Breast epithelium (tissue), 4 donors: Measurements from ENCODE around the gene LRRC37A. TPM values are rescaled to one million over a fixed set of nuclear protein-coding genes. Genes with fewer than 3 reads are reported as not detected.
"Not testable (repeated sequence)": the region's sequence is repeated elsewhere in the genome, so short reads cannot be mapped to it uniquely, and the experiment has no call there.

Experiments used
- DNase-seq, 2 donors: peaks; one replicate each; pipeline ENCODE4 v3.0.0-alpha.2; 2019; ENCODE audit warnings: low spot score in 2 of 2
- H3K27ac ChIP-seq, 2 donors: fragments of 200-600 bp; sonication (generic) in 1 of 2; one replicate each; pipeline ENCODE4 v1.5.1; 2016 to 2019; ENCODE audit warnings: mild to moderate bottlenecking in 1 of 2
- H3K27me3 ChIP-seq, 2 donors: fragments of 200-600 bp; sonication (generic) in 1 of 2; one replicate each; pipeline versions ENCODE4 v1.5.1 to v1.6.0; 2017 to 2019; ENCODE audit warnings: control low read depth in 1 of 2, mild to moderate bottlenecking in 1 of 2
- H3K36me3 ChIP-seq: fragments of 200-600 bp; one replicate; pipeline ENCODE4 v1.5.1; 2019
- H3K4me1 ChIP-seq, 2 donors: fragments of 200-600 bp; sonication (generic); one replicate each; pipeline ENCODE4 v1.5.1; 2016 to 2019; ENCODE audit warnings: control low read depth in 1 of 2
- H3K4me3 ChIP-seq, 3 donors: fragments of 200-600 bp; sonication (generic); 1 replicate in 2 of 3; 2 replicates in 1 of 3; pipeline ENCODE4 v1.5.1; 2016 to 2019; ENCODE audit warnings: mild to moderate bottlenecking in 3 of 3, moderate library complexity in 2 of 3
- H3K9me3 ChIP-seq, 2 donors: fragments of 200-600 bp; sonication (generic) in 1 of 2; one replicate each; pipeline ENCODE4 v1.5.1; 2016 to 2019; ENCODE audit warnings: control low read depth in 1 of 2
- intact Hi-C: fragments of 100-400 bp; cut with DNase I; formaldehyde crosslinking; loops from one replicate; pipeline ENCODE4 v1.15.1; 2023; ENCODE audit warnings: low total_unique reads
- total RNA-seq, 3 donors: library from RNA; depleted of rRNA; stranded (reverse); fragments of >200 nt; gene quantifications; one replicate each; pipeline ENCODE4 v1.1.0, GENCODE V29; 2016

LRRC37A gene
- total RNA-seq, 3 donors from 2014 or later = 1.4 to 7.8 (median 4.3) TPM

DNA sequence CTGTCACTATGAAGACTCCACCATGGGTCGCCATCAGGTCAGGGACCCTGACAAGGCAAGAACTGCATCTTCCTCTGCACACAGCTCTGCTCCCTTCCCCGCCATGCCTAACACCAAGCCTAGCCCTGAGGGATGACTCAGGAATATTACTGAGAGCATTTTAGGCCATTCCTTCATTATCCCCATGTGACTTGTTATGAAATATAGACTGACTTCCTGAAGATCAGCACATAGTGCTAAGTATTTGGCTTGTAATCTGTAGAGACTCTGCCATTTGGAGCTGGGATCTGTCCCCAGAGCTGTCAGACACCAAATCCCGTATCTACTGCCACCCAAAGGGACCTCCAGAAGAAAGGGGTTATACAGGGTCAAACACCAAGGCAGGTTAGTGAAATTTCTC is 47.2 kb downstream of the LRRC37A start:
- H3K36me3 ChIP-seq, H3K9me3 ChIP-seq, DNase-seq, H3K27ac ChIP-seq, H3K4me1 ChIP-seq, intact Hi-C loops, H3K27me3 ChIP-seq, H3K4me3 ChIP-seq: not testable (repeated sequence)

DNA sequence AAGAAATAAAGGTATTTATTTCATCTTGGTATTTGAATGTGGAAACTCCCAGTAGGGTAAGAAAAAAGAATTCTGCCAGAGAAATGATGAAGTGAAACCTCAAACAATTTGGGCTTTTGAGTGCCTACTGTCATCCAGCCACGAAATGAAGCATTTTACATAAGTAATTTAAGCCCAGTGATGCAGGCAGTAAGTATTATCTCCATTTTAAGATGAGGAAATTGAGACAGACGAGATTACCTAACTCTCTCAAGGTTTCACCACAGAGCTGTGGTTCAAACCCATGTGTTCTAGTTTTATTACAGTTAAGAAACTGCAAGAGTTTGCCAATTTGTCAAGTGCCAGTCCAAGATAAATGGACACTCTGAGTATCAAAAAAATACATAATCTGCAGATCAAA is 53.4 kb downstream of the LRRC37A start:
- H3K4me1 ChIP-seq, H3K36me3 ChIP-seq, H3K9me3 ChIP-seq, intact Hi-C loops, H3K27ac ChIP-seq, H3K27me3 ChIP-seq, DNase-seq, H3K4me3 ChIP-seq: not testable (repeated sequence)

DNA sequence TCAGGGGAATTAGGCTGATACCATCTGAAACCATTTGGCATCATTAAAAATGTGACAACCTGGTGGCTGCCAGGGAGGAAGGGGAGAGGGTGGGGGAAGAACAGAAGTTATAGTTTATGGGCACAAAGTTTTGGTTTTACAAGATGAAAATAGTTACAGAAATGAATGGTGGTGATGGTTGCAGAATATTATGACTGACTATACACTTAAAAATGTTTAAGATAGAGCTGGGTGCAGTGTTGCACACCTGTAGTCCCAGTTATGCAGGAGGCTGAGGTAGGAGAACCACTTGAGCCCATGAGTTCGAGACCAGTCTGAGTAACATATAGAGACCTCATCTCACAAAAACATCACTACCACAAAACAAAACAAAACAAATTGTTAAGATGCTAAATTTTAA is 54.1 kb downstream of the LRRC37A start:
- H3K27ac ChIP-seq, H3K4me1 ChIP-seq: not testable (repeated sequence)

DNA sequence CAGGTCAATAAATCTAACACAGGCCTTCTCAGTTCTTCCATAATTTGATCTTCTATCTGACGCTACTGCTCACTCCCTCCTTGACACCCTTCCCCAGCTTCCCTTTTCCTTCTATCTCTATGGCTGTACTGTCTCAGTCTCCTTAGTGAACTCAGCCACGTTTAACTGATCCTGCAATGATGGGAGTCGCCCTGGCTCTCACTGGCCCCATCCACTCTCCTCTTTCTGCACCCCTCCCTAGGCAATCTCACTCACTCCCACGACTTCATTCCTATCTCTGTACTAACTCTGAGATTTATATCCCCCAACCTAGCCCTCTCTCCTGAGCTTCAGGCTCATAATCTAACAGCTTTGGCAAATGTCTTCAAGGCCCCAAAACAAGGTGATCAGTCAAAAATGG is 58.9 kb downstream of the LRRC37A start:
- H3K9me3 ChIP-seq, DNase-seq, H3K4me3 ChIP-seq, H3K27ac ChIP-seq, H3K36me3 ChIP-seq, H3K27me3 ChIP-seq, intact Hi-C loops, H3K4me1 ChIP-seq: not testable (repeated sequence)

More for the DNA sequence above, 54.1 kb downstream of the LRRC37A start:
- H3K4me3 ChIP-seq, H3K9me3 ChIP-seq, intact Hi-C loops, H3K36me3 ChIP-seq, H3K27me3 ChIP-seq, DNase-seq: not testable (repeated sequence)

DNA sequence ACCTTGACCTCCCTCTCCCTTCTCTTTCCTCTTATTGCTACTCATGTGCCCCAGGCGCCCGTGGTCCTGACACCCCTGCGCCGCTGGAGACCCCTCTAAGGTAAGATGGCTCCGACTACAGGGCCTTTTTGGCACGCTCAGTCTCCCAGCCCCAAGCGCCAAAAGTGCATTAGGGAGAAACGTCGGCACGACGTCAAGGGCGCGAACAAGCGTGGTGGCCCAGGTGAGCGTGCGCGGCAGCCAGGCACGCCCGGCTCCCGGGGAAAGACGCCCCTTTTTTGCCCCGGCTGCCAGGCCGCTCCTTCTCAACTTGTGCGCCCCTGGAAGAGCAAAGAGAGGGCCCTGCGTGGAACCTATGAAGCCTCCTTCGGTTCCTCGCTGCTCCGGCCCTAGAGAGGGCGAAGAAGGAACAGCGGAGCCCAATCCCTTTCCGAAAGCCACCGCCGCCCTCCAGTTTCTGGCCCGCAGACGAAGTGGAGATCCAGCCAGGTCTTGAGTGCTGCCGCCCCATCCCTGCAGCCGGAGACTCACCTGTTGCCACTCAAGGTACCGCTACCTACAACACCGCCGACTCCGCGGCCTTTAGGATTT is 66.3 kb downstream of the LRRC37A start:
- H3K27me3 ChIP-seq, H3K9me3 ChIP-seq, H3K27ac ChIP-seq, H3K36me3 ChIP-seq, intact Hi-C loops, H3K4me1 ChIP-seq, DNase-seq: not testable (repeated sequence)
- H3K4me3 ChIP-seq = peak overlapping the region in 2 of 3 donors; percentile 28 to 53

DNA sequence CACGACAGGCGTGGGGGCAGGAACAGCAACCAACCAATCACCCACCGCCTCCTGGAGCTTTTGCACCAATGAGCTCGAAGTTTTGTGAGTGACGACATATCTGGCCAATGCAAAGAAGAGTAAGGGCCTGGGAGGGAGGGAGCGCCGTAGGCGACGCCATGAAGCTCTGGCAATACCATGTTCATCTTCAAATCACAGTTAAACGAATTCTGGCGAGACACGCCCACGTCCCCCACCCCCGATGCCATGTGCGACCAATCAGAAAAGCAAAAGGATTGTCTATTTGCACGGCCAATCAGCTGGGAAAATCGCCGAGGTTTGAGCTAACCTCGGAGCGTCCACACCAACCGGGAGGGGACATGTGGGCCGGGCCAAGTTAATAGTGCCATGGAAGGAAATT is 66.8 kb downstream of the LRRC37A start, which contains the start of gene ARL17B:
Gene ARL17B (minus strand): TSS at position 12 of the 400 bp plus-strand sequence. CDS start 3,369 bp downstream, outside the sequence.
- H3K36me3 ChIP-seq, H3K4me1 ChIP-seq, intact Hi-C loops, H3K27me3 ChIP-seq, H3K9me3 ChIP-seq, H3K27ac ChIP-seq: not testable (repeated sequence)
- DNase-seq = peak; percentile 87 to 95
- peak within 1 kb of the TSS in 2 of 3 donors; percentile 28 to 53 for H3K4me3 ChIP-seq

DNA sequence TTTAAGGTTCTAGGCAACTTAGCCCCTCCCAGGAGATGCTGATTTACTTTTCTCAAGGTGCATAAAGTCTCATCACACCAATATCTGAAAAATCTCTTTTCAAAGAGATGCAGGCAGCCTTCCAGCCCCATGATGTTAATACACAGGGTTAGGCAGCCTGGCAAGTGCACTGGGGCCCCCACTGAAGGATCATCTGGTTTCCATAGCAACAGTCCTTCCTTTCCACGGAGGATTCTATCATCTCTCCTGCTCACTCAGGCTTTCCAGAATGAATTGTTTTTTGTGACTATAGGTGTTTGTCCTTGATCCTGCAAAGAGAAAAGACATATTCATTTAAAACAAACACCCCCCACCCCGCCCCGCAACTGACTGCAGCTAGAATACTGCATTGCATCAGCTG is 72.6 kb downstream of the LRRC37A start:
- H3K27me3 ChIP-seq, H3K27ac ChIP-seq, intact Hi-C loops: not testable (repeated sequence)

DNA sequence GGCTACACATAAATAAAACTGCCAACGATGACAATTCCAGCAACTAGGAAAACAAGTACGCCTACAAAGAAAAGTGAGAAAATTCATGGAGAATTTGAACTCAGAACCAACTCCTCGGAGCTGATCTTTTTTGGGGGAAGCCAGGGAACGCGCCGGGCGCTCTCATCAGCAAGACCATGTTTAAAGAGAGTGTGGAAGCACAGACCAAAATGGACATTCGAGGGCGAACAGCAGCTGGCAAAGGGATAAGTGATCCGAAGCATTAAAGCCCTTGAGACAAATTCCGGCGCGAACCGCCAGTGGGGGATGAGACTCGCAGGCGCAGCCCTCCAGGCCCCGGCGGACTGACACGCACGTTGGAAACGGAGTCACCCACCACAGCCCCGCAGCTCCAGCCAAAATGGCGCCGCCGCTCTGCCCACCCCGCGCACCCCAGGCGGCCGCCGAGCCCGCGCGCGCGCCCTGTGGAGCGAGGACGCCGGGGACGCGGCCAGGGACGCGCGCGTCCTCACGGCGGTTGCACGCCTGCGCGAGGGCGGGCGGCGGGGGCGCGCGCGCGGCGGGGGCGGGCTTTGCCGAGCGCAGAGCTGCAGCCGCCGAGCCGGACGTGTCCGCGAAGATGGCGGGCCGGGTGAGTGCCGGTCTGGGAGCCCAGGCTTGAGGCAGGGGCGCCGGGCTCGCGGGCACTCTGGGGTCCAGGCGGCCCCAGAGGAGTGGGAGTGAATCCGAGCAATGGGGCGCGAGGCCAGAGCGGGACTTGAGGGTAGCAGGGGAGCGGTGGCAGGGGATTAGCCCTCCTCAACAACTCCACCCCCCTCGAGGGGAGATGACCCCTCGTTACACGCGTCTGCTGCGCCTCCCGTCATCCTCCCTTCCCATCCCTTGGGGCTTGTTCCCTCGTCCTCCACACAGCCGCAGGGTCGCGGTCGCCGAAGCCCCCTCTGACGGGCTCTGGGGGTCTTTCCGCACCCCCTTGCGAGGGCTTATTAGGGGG is 77.6 kb downstream of the LRRC37A start:
- H3K9me3 ChIP-seq, H3K36me3 ChIP-seq, H3K4me1 ChIP-seq, intact Hi-C loops, H3K27ac ChIP-seq, H3K27me3 ChIP-seq, DNase-seq, H3K4me3 ChIP-seq: not testable (repeated sequence)

More for the DNA sequence above, 72.6 kb downstream of the LRRC37A start:
- H3K4me3 ChIP-seq, H3K36me3 ChIP-seq, H3K4me1 ChIP-seq, DNase-seq, H3K9me3 ChIP-seq: not testable (repeated sequence)

DNA sequence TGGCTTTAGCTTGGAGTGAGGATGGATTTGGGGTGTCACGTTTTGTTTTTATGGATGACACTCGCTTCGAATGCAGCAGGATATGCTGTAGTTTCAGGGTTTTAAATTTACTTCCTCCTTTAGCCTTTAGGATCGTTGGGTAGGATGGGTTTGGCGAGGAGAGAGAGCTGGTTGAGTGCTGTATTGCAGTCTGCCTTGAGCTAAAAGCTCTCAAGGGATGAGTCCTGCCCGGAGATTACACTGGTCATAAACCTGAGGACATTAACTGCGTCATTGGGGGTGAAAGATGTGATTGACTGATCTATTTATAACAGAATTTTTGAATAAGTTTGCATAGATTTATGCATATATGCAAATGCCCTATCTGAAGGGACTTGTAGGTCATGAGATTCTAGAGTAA is 78.5 kb downstream of the LRRC37A start:
- H3K27me3 ChIP-seq, H3K9me3 ChIP-seq, H3K4me3 ChIP-seq, intact Hi-C loops, H3K4me1 ChIP-seq, DNase-seq, H3K36me3 ChIP-seq, H3K27ac ChIP-seq: not testable (repeated sequence)

DNA sequence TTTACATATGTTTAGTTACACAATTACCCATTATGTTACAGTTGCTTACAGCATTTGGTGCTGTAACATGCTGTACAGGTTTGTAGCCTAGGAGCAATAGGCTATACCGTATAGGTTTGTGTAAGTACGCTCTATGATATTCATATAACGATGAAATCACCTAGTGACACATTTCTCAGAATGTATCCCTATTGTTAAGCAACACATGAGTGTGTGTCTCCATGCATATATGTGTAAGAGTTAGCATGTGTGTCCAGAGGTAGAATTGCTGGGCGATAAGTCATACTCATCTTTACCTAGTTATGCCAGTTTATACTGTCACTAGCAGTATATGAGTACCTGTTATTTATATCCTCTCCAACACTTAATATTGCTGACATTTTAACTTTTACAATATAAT is 88.2 kb downstream of the LRRC37A start:
- intact Hi-C loops, H3K9me3 ChIP-seq, H3K27me3 ChIP-seq, H3K4me3 ChIP-seq, H3K4me1 ChIP-seq, DNase-seq, H3K36me3 ChIP-seq, H3K27ac ChIP-seq: not testable (repeated sequence)

DNA sequence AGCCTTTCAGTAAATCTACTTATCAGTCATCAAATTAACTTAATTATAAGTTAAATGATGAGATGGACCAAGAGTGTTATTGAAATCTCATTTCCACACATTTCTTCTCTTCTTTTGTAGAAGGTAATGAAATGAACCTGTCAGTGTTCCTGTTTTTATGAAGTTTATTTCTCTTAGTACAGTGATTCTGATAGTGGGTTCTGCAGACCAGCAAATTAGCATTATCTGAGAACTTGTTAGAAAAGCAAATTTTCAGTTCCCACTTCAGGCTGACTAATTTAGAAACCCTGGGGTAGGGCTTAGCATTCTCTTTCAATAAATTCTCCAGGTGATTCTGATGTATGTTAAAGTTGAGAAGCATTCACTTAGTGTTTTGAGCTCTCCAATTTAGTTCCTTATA is 90.6 kb downstream of the LRRC37A start:
- DNase-seq, H3K27me3 ChIP-seq, H3K9me3 ChIP-seq, H3K27ac ChIP-seq, H3K4me3 ChIP-seq, intact Hi-C loops, H3K36me3 ChIP-seq, H3K4me1 ChIP-seq: not testable (repeated sequence)
